ENCODE data around the gene DCBLD2.
"Not testable (repeated sequence)": the region's sequence is repeated elsewhere in the genome, so short reads cannot be mapped to it uniquely, and the experiment has no call there.

DCBLD2 gene

DNA sequence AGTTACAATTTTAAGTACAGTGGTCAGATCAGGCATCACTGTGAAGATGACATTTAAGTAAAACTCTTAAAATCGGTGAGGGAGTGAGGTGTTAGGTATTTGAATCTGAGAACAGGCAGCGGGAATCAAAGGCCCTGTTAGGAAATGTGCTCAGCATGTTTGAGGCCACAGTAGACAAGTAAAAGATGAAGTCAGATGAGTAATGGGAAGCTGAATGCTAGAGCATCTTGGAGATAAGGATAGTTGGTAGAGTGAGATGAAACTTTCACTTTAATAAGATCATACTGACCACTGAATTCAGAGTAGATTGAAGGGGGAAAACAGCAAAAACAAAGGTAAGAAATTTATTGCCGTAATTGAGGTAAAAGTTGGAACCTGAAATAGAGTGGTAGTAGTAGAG, 61.6 kb downstream of the DCBLD2 start:
- H3K4me3 ChIP-seq (ENCODE audit: low read depth, low read length): no peak overlapping the region

DNA sequence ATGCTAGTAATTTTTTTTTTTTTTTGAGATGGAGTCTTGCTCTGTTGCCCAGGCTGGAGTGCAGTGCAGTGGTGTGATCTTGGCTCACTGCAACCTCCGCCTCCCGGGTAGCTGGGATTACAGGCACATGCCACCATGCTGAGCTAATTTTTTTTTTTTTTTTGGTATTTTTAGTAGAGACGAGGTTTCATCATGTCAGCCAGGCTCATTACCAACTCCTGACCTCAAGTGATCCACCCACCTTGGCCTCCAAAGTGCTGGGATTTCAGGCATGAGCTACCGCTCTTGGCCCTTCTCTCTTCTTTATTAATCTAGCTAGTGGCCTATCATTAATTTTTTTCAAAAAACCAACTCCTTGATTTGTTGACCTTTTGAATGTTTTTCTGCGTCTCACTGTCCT, 70.4 kb downstream of the DCBLD2 start:
- H3K4me3 ChIP-seq (ENCODE audit: low read depth, low read length): not testable (repeated sequence)

DNA sequence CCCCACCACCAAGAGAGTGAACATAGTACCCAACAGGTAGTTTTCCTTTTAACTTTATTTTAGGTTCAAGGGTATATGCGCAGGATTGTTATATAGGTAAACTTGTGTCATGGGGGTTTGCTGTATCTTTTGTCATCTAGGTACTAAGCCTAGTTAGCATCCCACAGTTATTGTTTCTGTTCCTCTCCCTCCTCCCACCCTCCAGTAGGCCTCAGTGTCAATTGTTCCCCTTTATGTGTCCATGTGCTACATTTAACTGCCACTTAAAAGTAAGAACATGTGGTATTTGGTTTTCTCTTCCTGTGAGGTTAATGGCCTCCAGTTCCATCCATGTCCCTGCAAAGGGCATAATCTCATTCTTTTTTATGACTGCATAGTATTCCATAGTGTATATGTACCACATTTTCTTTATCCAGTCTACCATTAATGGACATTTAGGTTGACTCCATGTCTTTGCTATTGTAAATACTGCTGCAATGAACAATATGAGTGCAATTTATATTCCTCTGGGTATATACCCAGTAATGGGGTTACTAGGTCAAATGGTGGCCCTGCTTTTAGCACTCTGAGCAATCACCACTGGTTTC, 72.2 kb downstream of the DCBLD2 start:
- H3K4me3 ChIP-seq (ENCODE audit: low read depth, low read length): no peak overlapping the region

DNA sequence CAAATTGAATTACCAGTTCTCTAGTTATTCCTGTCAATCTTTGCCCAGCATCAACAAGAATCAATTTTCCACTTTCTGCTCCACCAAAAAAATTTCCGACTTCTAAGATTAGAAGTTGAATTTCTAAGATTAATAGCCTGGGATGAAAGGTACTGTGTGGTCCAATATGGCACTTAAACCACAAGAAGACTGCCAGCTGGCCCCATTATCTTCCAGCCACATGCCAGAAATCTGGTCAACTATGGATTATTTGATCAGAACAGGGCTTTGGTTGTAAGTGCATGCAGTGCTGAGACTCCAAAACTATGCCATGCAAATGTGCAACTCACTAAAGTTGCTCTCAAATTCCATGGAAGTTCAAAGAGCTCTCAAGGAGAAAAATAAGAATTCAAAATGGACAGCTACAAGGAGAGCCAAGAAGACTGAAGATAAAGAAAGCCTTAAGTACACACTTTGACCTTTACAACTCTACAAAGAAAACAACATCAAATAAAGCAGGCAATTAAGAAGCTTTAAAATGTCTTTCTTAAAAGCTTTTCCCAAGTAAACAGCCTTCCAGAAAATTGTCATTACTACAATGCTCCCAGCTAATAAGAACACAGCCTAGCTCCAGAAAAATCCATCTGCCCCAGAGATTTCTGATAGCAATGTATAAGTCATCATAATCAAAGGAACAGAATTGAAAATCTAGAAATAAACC, 74.1 kb downstream of the DCBLD2 start:
- H3K4me3 ChIP-seq (ENCODE audit: low read depth, low read length): no peak overlapping the region

DNA sequence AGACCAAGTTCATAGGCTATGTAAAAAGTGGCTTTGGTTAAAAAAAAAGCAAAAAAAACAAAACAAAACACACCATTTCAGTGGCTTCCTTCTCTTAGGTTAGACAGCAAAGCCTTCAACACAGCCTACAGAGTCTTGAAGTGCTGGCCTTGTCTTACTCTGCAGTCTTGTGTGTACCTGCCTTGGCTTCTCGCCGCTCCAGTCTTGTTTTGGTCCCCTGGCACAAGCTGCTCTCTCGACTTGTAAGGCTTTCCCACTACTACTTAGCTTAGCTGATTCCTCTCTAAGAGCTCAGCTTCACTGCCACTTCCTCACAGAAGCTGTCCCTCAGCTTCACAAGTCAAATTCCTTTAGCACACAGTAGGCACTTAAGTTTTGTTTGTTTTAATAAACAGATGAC, 75.4 kb downstream of the DCBLD2 start:
- no peak overlapping the region for H3K4me3 ChIP-seq (ENCODE audit: low read depth, low read length)

DNA sequence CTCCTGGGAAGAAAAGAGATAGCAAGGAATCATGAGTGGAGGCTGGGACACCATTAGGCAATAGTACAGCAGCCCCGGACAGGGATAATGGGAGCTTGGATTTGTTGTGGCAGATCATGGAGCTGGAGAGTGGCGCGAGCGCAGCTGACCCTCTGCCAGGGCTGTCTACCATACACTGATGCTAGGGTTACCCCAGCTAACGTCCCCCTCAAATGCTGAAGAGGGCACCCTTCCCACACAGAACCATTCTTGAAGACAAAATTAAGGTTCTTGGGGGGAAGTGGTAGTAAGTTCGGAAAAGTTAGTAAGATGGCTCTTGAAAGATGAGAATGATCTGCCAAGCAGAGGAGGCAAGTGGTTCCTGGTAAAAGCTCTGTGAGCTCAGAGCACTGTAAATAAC, 77.2 kb downstream of the DCBLD2 start:
- H3K4me3 ChIP-seq (ENCODE audit: low read depth, low read length): no peak overlapping the region

DNA sequence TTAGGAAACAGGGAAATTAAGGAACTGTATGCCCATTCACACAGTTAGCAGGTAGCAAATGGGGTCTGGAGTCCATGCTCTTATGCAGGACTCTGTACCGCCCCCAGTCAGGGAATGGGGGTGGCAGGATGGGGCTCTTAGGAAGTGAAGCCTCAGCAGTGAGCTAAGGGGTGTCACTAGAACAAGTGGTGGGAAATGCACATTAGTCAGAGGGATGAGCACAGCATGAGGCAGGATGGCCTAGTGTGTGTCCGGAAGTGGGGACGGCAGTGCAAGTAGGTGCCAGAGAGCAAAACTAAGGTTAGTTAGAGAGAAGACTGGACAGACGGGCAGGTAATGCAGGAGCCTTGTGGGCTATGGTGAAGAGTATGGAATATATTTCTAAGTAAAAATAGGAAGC, 77.7 kb downstream of the DCBLD2 start:
- no peak overlapping the region for H3K4me3 ChIP-seq (ENCODE audit: low read depth, low read length)

DNA sequence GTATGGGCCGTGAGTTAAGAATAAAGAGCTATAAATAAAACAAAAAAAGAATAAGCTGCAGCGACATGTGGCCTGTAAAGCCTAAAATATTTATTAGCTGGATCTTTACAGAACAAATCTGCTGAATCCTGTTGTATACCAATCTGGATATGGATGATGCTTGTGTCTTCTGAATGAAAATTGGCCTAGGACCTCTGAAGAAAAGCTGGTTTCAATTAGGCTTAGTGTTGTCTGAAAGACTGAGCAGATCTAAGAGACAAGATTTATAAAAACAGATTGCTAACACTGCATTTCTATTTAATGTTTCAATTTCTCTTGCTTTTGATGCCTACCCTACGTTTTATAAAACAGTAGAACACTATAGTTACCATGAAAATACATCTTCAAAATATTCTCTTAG, 80.4 kb downstream of the DCBLD2 start:
- H3K4me3 ChIP-seq (ENCODE audit: low read depth, low read length): no peak overlapping the region

DNA sequence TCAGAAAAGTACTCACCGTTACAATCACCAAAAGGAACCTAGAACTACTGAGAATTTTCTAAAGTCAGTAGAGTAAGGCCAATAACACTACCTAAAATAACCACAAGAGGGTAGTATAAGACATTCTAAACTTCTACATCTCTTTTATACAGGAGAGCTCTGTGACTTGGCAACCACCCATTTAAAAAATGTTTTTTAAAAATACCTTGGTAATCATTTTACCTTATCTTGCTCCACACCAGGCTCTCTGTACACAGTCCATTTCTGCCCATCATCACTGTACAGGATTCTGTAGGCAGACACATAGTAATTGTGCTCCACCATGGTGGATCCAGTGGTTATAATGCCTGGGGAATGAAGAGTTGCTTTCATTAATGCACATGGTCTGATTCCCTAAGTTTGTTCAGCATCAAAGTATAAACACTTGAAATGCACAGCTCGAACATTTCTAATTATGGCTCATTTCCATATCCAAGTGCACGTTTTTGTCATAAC, 83.9 kb downstream of the DCBLD2 start:
- H3K4me3 ChIP-seq (ENCODE audit: low read depth, low read length): no peak overlapping the region

DNA sequence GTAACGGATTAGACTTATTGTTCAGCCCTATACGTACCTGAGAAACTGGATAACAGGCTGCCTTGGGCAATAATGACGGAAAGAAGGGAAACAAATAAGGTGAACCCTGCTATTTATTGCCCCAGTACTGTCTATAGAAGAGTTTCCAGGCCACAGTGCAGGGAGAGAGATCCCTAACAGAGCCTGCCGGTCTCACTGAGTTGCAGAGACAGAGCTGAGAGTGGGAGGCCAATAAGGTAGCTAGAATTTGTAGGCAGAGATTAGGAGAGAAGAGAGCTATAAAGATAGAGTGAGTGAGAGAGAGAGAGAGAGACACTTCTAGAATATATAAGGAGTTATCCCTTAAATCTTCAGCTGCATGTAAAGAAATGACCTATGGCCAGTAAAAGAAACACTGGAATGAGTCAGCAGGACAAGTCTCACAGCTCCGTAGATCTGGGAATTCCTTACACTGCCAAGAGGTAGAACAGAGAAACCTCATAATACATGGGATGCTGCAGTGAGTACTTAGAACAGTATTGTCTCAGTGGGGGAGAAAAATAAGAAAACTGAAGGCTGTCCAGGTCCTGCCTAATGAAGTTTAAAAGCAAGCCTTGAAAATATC, 86.6 kb downstream of the DCBLD2 start:
- H3K4me3 ChIP-seq (ENCODE audit: low read depth, low read length): no peak overlapping the region

DNA sequence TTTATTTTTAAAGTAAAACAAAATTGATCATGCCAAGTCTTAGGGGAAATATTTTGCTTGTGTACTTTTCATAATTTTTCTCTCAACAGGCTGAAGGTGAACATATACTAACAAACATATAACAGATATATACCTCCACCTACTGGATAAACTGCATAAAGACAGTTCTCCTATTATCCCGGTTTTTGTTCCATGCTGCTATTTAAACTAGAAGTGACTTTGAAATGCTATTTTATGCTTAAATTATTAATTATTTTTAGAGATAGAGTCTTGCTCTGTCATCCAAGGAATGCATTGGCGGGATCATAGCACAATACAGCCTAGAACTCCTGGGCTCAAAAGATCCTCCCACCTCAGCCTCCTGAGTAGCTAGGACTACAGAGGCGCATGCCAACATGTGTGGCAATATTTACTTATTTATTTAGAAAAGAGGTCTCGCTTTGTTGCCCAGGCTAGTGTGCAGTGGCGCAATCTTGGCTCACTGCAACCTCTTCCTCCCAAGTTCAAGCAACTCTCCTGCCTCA, 88.6 kb downstream of the DCBLD2 start:
- no peak overlapping the region for H3K4me3 ChIP-seq (ENCODE audit: low read depth, low read length)

DNA sequence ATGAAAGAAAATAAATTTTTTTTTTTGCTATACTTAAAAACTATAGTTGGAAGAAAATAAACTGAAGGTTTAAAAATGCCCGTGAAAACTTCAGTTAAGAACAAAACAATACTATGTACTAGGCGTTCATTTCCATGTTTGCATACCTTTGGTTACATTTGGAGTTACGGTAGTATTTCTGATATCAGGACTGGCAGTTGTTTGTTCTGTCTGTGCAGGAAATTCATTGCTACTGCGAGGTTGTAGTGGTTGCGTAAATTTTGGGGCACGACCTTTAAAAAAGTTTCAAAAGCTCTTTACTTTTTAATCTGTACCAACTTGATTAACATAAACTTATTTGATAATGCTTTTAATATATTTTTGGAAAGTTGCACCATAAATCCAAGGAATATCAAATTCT, 90.4 kb downstream of the DCBLD2 start:
- H3K4me3 ChIP-seq (ENCODE audit: low read depth, low read length): no peak overlapping the region

DNA sequence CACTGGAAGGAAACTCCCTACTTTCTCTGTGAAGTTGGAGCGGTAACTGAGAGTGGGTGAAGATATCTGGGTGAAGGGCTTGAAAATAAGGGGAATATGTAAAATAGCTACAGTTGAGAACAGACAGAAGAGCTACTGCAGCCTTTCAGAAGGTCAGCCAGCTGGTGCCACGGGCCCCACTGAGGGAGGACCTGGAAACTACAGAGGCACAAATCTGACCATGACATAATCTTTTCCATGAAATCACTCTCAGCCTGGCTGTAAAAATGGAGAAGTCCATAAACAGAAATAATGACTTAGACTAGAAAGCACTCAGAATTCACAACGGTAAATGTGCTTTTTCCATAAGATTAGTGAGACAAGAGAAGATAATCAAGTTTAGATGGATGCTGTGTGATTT, 91.9 kb downstream of the DCBLD2 start:
- H3K4me3 ChIP-seq (ENCODE audit: low read depth, low read length): no peak overlapping the region

DNA sequence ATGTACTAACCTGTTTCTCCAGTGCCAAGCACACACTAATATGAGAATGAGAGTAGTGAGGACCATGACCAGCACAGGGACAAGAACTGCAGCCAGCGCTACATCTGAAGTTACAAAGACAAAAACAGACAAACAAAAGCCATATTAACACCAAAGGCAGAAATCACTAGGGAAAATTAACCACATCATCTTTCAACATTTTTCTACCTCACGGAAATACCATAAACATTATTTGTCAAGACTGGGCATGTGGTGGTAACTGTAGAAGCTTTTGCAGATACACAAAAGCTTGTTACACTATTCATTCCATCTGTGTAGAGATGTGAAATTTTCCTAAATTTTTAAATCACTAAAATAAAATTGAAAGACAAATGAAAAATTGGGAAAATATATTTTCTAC, 93.4 kb downstream of the DCBLD2 start:
- no peak overlapping the region for H3K4me3 ChIP-seq (ENCODE audit: low read depth, low read length)

DNA sequence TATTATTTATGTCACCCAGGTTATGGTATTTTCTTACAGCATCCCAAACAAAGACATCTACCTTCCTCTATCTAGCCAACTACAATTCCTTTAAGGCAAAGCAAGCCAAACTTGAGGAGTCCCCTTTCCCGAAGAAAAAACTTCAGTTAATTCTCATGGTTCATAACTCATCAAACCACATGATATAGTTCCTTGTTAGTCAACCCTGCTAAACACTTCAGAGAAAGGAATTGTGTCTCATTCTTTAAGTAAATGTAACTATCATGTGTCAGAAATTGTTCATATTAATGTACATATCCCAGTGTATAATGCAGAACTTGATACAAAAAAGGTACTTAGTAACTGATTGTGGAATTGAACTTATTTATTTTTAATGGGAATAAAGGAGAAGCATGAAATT, 93.9 kb downstream of the DCBLD2 start:
- no peak overlapping the region for H3K4me3 ChIP-seq (ENCODE audit: low read depth, low read length)

DNA sequence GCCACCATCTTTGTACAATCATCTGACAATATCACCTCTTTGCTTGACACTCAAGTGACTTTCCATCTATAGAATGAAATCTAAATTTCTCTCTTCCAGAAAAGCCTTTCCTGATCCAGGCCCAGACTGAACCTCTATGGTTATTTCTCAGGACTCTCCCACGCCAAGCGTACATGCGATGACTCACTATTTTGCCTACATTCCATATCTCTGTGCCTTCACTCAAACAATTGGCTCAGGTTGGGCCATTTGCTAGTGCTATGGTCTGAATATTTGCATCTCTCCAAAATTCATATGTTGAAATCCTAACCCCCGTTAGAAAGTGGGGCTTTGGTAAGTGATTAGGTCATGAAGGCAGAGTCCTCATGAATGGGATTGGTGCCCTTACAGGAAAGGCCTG, 94.5 kb downstream of the DCBLD2 start:
- H3K4me3 ChIP-seq (ENCODE audit: low read depth, low read length): no peak overlapping the region

DNA sequence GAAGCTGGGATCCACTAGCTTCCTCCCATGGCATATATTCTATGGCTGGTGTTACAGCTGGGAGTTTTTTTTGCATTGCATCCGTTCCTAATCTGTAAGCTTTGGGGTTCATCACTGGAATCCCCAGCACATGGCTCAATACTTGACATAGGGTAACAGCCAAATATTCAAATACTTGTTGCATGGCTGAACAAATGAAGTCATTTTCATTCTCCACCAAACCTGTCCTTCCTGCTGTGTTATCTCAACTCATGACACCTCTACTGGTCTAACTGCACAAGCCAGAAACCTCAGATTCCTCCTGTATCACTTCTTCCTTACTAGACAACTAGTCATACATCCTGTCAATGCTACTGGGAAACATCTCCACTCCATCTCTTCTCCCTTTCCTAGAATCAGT, 95.0 kb downstream of the DCBLD2 start:
- H3K4me3 ChIP-seq (ENCODE audit: low read depth, low read length): no peak overlapping the region

DNA sequence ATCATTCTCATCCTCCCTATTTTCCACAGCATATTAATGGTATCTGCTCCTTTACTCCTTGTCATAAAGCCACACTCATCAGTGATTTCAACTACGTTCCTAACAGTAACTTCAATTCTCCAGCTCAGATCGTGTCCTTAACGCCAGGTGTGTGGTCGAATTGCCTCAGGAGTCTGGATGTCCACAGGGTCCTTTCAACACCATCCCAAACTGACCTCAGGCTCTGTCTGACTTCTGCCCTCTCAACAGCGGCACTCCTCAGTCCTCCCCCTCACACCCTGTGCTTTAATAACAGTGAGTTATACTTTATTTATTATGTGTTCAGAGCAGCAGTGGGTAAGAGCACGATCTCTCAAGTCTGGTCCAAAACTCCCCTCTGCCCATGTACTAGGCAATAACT, 95.9 kb downstream of the DCBLD2 start:
- no peak overlapping the region for H3K4me3 ChIP-seq (ENCODE audit: low read depth, low read length)

DNA sequence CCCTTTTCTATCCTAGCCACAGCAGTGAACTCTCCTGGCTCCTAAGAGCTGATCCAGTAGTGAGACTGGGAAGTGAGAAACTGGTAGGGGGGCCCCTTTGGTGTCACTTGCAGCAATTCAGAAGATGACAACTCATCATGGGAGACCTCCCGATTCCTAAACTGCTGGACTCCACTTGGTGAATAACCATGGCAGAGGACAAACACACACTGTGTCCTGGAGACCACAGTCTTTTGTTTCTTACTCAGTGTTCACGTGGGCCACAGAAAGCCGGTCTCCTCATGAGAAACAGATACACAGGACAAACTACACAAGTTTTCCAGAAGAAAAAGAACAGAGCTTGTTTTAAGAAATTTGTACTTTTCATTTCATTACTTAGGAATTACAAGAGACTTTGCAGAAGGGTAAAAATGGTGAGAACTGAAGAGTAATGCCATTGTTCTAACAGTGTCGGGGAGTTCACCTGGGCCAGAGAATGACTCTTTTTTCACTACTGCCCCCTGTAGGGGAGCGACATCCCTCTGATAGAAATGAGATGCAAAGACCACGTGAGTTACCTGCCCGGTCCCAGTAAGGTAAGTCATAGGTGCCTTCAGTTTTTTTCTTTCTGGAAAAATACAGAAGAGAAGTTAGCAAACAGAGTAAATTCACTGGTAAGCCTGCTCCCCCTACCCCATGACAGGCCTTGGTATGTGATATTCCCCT, 100.3 kb downstream of the DCBLD2 start:
- no peak overlapping the region for H3K4me3 ChIP-seq (ENCODE audit: low read depth, low read length)

DNA sequence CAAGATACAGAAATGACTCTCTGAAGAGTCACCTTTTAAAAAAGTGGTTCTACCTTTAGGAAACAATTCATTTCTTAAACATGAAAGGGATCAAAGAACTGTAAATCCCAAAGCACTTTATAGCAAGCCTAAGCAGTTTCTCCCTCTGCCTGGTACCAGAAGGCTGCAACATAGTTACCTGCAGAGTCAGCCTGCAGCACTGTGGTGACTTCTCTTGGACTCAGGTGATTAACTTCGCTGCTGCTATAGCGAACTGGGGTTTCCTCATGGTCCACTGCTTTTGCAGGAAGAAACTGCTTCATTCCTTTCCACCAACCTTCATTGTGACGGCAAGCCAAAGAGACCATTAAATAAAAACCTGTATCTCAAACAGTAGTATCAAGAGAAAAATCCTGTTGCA, 101.1 kb downstream of the DCBLD2 start:
- H3K4me3 ChIP-seq (ENCODE audit: low read depth, low read length): no peak overlapping the region

DNA sequence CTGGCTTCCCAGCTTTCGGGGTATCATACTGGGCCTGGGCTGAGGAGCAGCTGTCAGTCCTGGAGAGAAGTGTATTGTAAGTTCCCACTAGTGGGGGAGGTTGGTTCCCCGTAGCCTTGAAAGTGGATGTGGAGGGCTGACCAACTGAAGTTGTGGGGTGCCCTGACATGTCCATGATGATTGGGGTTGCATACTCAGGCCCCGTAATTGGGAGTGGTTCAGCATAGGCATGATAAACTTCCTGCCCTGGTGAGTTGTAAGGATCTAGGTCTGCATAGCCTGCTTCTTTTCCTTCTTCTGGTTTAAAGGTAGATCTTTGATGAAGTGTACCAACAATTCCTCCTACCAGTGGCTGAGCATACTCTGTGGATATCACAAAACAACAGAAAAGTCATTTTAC, 102.0 kb downstream of the DCBLD2 start:
- H3K4me3 ChIP-seq (ENCODE audit: low read depth, low read length): no peak overlapping the region

DNA sequence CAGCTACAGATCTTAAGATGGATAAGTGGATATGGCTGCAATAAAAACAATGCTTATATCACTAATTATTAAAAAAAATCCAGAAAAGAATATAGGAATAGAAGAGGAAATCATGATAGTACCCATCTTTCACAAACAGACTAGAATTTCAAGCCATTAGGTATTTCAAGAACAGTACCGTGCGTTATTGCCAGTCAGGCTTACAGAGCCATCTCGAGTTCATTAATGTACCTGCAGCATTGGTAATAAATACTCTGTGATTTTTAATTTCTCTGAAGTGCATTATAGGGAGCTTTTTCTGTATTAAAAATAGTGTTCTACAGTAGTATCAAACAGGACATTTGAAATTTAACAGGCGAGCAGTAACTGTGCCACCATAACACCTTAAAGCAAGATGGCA, 102.7 kb downstream of the DCBLD2 start:
- H3K4me3 ChIP-seq (ENCODE audit: low read depth, low read length): no peak overlapping the region
